ENCODE results near the gene ANKRD37.

- TF ChIP-seq POLR2A (IDR thresholded peaks at IDR 0.05) (no peak), CTCF (IDR thresholded peaks at IDR 0.05) (no peak), EP300 (IDR thresholded peaks at IDR 0.05) (no peak)
Observed at GRCh38 chr4:185437809-185438208, 41.2 kb downstream of the ANKRD37 start.

Measured in ovary (tissue), 3 donors.